Measurements from ENCODE around the gene AOPEP. TPM values are rescaled to one million over a fixed set of nuclear protein-coding genes. Genes with fewer than 3 reads are reported as not detected.

Gene AOPEP
- total and polyA plus RNA-seq, 2 of the 13 experiments (the other 11 are each of a cell fraction or from before 2014, with no cell fraction given): 22.2 to 41.6 TPM

DNA sequence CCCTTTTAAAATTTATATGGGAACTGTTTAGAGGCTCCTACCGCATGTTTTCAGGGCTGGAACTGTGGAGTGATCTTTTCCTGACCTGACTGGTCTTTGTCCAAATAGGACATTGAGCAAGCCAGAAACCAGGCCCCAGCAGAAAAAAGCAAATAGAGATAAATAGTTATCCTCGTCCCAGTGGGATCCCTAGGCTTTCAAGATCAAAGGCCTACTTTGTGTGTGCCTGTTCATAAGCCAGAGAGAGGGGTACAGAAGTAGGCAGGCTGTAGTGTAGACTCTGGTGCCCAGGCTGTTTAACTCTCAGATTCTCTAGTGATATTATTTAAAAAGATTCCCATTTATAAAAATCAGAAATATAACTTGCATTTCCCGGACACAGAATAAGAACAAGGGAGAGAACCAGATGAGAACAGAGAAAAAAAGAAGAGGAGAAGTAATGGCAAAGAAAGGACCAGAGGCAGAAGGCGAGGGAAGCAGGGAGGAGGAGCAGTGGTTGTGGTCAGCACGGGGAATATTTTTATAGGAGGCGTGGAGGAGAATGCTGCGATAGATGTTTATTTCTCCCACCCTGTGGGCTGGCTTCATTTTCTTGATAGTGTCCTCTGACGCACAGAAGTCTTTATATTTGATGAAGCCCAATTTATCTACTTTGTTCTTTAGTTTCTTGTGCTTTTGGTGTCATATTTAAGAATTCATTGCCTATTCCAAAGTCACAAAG is 101.2 kb downstream of the AOPEP start (continued):
- TF ChIP-seq, protein P1, sequence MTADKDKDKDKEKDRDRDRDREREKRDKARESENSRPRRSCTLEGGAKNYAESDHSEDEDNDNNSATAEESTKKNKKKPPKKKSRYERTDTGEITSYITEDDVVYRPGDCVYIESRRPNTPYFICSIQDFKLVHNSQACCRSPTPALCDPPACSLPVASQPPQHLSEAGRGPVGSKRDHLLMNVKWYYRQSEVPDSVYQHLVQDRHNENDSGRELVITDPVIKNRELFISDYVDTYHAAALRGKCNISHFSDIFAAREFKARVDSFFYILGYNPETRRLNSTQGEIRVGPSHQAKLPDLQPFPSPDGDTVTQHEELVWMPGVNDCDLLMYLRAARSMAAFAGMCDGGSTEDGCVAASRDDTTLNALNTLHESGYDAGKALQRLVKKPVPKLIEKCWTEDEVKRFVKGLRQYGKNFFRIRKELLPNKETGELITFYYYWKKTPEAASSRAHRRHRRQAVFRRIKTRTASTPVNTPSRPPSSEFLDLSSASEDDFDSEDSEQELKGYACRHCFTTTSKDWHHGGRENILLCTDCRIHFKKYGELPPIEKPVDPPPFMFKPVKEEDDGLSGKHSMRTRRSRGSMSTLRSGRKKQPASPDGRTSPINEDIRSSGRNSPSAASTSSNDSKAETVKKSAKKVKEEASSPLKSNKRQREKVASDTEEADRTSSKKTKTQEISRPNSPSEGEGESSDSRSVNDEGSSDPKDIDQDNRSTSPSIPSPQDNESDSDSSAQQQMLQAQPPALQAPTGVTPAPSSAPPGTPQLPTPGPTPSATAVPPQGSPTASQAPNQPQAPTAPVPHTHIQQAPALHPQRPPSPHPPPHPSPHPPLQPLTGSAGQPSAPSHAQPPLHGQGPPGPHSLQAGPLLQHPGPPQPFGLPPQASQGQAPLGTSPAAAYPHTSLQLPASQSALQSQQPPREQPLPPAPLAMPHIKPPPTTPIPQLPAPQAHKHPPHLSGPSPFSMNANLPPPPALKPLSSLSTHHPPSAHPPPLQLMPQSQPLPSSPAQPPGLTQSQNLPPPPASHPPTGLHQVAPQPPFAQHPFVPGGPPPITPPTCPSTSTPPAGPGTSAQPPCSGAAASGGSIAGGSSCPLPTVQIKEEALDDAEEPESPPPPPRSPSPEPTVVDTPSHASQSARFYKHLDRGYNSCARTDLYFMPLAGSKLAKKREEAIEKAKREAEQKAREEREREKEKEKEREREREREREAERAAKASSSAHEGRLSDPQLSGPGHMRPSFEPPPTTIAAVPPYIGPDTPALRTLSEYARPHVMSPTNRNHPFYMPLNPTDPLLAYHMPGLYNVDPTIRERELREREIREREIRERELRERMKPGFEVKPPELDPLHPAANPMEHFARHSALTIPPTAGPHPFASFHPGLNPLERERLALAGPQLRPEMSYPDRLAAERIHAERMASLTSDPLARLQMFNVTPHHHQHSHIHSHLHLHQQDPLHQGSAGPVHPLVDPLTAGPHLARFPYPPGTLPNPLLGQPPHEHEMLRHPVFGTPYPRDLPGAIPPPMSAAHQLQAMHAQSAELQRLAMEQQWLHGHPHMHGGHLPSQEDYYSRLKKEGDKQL (CRISPR knock-in tag; IDR thresholded peaks at IDR 0.05; ENCODE audit: low read depth): peak; percentile 75
- TF ChIP-seq ZNF326 (CRISPR knock-in tag; IDR thresholded peaks at IDR 0.05; ENCODE audit: borderline replicate concordance) (no peak), ZNF138 (CRISPR knock-in tag; IDR thresholded peaks at IDR 0.05; ENCODE audit: low read depth) (no peak), ZNF331 (CRISPR knock-in tag; IDR thresholded peaks at IDR 0.05) (peak; percentile 69), SOX6 (IDR thresholded peaks at IDR 0.05) (no peak), SOX6 (CRISPR knock-in tag; IDR thresholded peaks at IDR 0.05) (peak; percentile 85), ZNF337 (CRISPR knock-in tag; IDR thresholded peaks at IDR 0.05; ENCODE audit: borderline replicate concordance, low read depth) (0 out of 2 replicates have a peak, but pooled peaks have one; percentile 19), ZNF101 (CRISPR knock-in tag; IDR thresholded peaks at IDR 0.05; ENCODE audit: borderline replicate concordance, low read depth) (no peak), ZNF703 (CRISPR knock-in tag; IDR thresholded peaks at IDR 0.05; ENCODE audit: borderline replicate concordance) (no peak), ZNF782 (CRISPR knock-in tag; IDR thresholded peaks at IDR 0.05; ENCODE audit: borderline replicate concordance) (no peak), POLR2G (IDR thresholded peaks at IDR 0.05; ENCODE audit: low read depth, low read length) (peak; percentile 81), NBN (conservative IDR thresholded peaks at IDR 0.05) (no peak), ZNF3 (CRISPR knock-in tag; IDR thresholded peaks at IDR 0.05) (no peak), SRSF9 (IDR thresholded peaks at IDR 0.05; ENCODE audit: borderline replicate concordance, insufficient read depth, low read depth, low read length, poor library complexity, severe bottlenecking) (no peak), BORCS8-MEF2B (CRISPR knock-in tag; IDR thresholded peaks at IDR 0.05) (no peak)
- TF ChIP-seq, protein P2, sequence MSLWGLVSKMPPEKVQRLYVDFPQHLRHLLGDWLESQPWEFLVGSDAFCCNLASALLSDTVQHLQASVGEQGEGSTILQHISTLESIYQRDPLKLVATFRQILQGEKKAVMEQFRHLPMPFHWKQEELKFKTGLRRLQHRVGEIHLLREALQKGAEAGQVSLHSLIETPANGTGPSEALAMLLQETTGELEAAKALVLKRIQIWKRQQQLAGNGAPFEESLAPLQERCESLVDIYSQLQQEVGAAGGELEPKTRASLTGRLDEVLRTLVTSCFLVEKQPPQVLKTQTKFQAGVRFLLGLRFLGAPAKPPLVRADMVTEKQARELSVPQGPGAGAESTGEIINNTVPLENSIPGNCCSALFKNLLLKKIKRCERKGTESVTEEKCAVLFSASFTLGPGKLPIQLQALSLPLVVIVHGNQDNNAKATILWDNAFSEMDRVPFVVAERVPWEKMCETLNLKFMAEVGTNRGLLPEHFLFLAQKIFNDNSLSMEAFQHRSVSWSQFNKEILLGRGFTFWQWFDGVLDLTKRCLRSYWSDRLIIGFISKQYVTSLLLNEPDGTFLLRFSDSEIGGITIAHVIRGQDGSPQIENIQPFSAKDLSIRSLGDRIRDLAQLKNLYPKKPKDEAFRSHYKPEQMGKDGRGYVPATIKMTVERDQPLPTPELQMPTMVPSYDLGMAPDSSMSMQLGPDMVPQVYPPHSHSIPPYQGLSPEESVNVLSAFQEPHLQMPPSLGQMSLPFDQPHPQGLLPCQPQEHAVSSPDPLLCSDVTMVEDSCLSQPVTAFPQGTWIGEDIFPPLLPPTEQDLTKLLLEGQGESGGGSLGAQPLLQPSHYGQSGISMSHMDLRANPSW (CRISPR knock-in tag; IDR thresholded peaks at IDR 0.05; ENCODE audit: borderline replicate concordance): peak; percentile 51; the same call in 1 of the 2 replicates
- TF ChIP-seq, protein P3, sequence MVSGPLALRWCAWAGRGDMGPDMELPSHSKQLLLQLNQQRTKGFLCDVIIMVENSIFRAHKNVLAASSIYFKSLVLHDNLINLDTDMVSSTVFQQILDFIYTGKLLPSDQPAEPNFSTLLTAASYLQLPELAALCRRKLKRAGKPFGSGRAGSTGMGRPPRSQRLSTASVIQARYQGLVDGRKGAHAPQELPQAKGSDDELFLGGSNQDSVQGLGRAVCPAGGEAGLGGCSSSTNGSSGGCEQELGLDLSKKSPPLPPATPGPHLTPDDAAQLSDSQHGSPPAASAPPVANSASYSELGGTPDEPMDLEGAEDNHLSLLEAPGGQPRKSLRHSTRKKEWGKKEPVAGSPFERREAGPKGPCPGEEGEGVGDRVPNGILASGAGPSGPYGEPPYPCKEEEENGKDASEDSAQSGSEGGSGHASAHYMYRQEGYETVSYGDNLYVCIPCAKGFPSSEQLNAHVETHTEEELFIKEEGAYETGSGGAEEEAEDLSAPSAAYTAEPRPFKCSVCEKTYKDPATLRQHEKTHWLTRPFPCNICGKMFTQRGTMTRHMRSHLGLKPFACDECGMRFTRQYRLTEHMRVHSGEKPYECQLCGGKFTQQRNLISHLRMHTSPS (CRISPR knock-in tag; IDR thresholded peaks at IDR 0.05; ENCODE audit: low read depth): peak; percentile 57; the same call in 1 of the 2 replicates
